Neural progenitor cell (in vitro differentiated cells): Measurements from ENCODE around the gene RAB5A. TPM values are rescaled to one million over a fixed set of nuclear protein-coding genes. Genes with fewer than 3 reads are reported as not detected.
"Not testable (repeated sequence)": the region's sequence is repeated elsewhere in the genome, so short reads cannot be mapped to it uniquely, and the experiment has no call there.

ENCODE experiments used
- DNase-seq: peaks from one replicate; pipeline ENCODE4 v3.0.0-alpha.2; 2016; ENCODE audit warnings: low spot score
- H2AFZ ChIP-seq: fragments of 200-600 bp; sonication (generic); replicated peaks from 2 replicates; pipeline ENCODE4 v1.6.1; 2016; ENCODE audit warnings: antibody characterized with exemption
- H3F3A ChIP-seq: fragments of 200-600 bp; sonication (generic); 2 replicates; pipeline ENCODE4 v1.6.1; 2016; ENCODE audit warnings: antibody characterized with exemption, low read depth
- H3K27ac ChIP-seq: fragments of 200-600 bp; sonication (generic); 2 replicates; pipeline ENCODE4 v1.5.1; 2016; ENCODE audit warnings: mild to moderate bottlenecking
- H3K27me3 ChIP-seq: fragments of 200-600 bp; sonication (generic); 2 replicates; pipeline ENCODE4 v1.6.1; 2016; ENCODE audit warnings: mild to moderate bottlenecking, moderate library complexity
- H3K36me3 ChIP-seq: fragments of 200-600 bp; sonication (generic); 2 replicates; pipeline ENCODE4 v1.5.1; 2016
- H3K4me1 ChIP-seq: fragments of 200-600 bp; sonication (generic); 2 replicates; pipeline ENCODE4 v1.6.1; 2016; ENCODE audit warnings: mixed run types
- H3K4me2 ChIP-seq: fragments of 200-600 bp; sonication (generic); 2 replicates; pipeline ENCODE4 v1.6.1; 2016
- H3K4me3 ChIP-seq: fragments of 200-600 bp; sonication (generic); 2 replicates; pipeline ENCODE4 v1.5.1; 2016
- H3K79me2 ChIP-seq: fragments of 200-600 bp; sonication (generic); 2 replicates; pipeline ENCODE4 v1.6.1; 2016; ENCODE audit warnings: low read depth
- H3K9ac ChIP-seq: fragments of 200-600 bp; sonication (generic); 2 replicates; pipeline ENCODE4 v1.6.1; 2016
- H3K9me3 ChIP-seq: fragments of 200-600 bp; sonication (generic); 2 replicates; pipeline ENCODE4 v1.5.1; 2016; ENCODE audit warnings: low read depth
- H4K20me1 ChIP-seq: fragments of 200-600 bp; sonication (generic); 2 replicates; pipeline ENCODE4 v1.6.1; 2016; ENCODE audit warnings: low read depth
- H3K27ac Mint-ChIP-seq: 3 replicates; pipeline ENCODE4 v1.8.0; 2021; ENCODE audit warnings: mixed read lengths
- H3K27me3 Mint-ChIP-seq: 2 replicates; pipeline ENCODE4 v1.8.0; 2022; ENCODE audit warnings: low read depth, mild to moderate bottlenecking, inconsistent platforms, moderate library complexity, mixed read lengths; ENCODE audit not compliant: insufficient read depth
- H3K36me3 Mint-ChIP-seq: 3 replicates; pipeline ENCODE4 v1.8.0; 2021; ENCODE audit warnings: mixed read lengths
- H3K4me1 Mint-ChIP-seq: 3 replicates; pipeline ENCODE4 v1.8.0; 2021; ENCODE audit warnings: mixed read lengths
- H3K4me3 Mint-ChIP-seq: 3 replicates; pipeline ENCODE4 v1.8.0; 2021; ENCODE audit warnings: mild to moderate bottlenecking, moderate library complexity, mixed read lengths
- H3K9me3 Mint-ChIP-seq: 3 replicates; pipeline ENCODE4 v1.8.0; 2020; ENCODE audit warnings: mixed read lengths
- CTCF ChIP-seq: fragments of 200-600 bp; sonication (generic); IDR thresholded peaks from 2 replicates; pipeline ENCODE4 v1.5.1; 2017; ENCODE audit warnings: antibody characterized with exemption, mild to moderate bottlenecking
- EZH2 ChIP-seq: fragments of 200-600 bp; sonication (generic); IDR thresholded peaks from 2 replicates; pipeline ENCODE4 v1.6.1; 2017; ENCODE audit warnings: antibody characterized with exemption, mild to moderate bottlenecking, moderate library complexity
- EZH2phosphoT487 ChIP-seq: fragments of 200-600 bp; sonication (generic); IDR thresholded peaks from 2 replicates; pipeline ENCODE4 v1.6.1; 2017; ENCODE audit warnings: antibody characterized with exemption
- total RNA-seq: library from RNA; depleted of rRNA; stranded (reverse); fragments of >200 nt; gene quantifications from 2 replicates; pipeline ENCODE4 v1.2.3, GENCODE V29; 2015; ENCODE audit warnings: low replicate concordance

RAB5A gene
- total RNA-seq, 1 donor from 2014 or later = 96.3 TPM

- Histone ChIP-seq H3K36me3 (peaks cover 5% of the 10 kb centered on the region), H3K4me3 (no peak overlapping the region), H3K9me3 (no peaks in the 10 kb centered on the region), H3K9ac (no peak overlapping the region), H4K20me1 (peaks cover 43% of the 10 kb centered on the region), H2AFZ (no peak overlapping the region), H3K4me2 (no peak overlapping the region), H3K4me1 (no peaks in the 10 kb centered on the region), H3F3A (peaks cover 3% of the 10 kb centered on the region), H3K27me3 (no peaks in the 10 kb centered on the region), H3K79me2 (peaks cover 85% of the 10 kb centered on the region), H3K27ac (no peak overlapping the region)
- no peak for TF ChIP-seq EZH2
- no peak for TF ChIP-seq EZH2phosphoT487
- no peak for TF ChIP-seq CTCF
- Mint-ChIP-seq H3K27me3 (peaks cover 2% of the 10 kb centered on the region), H3K9me3 (no peaks in the 10 kb centered on the region), H3K36me3 (peaks cover 21% of the 10 kb centered on the region), H3K4me3 (no peak overlapping the region), H3K27ac (no peak overlapping the region), H3K4me1 (no peaks in the 10 kb centered on the region)
- DNase-seq = no peak
Measured at GRCh38 chr3:19970327-19970726, 23.4 kb downstream of the RAB5A start.

- H3K4me1 Mint-ChIP-seq = no peaks in the 10 kb centered on the region
- no peak overlapping the region for H3K27ac Mint-ChIP-seq
- H3K79me2 ChIP-seq = peaks cover 72% of the 10 kb centered on the region
- no peak overlapping the region for H3K27ac ChIP-seq
- TF ChIP-seq EZH2 (no peak), CTCF (no peak), EZH2phosphoT487 (no peak)
- peaks cover 3% of the 10 kb centered on the region for H3F3A ChIP-seq
- H3K36me3 ChIP-seq = peaks cover 14% of the 10 kb centered on the region
- H3K4me3 ChIP-seq = no peak overlapping the region
- H4K20me1 ChIP-seq = peaks cover 26% of the 10 kb centered on the region
- no peaks in the 10 kb centered on the region for H3K27me3 ChIP-seq
- H3K9ac ChIP-seq = no peak overlapping the region
- no peak overlapping the region for H2AFZ ChIP-seq
- H3K9me3 ChIP-seq = no peaks in the 10 kb centered on the region
- no peaks in the 10 kb centered on the region for H3K9me3 Mint-ChIP-seq
- no peaks in the 10 kb centered on the region for H3K4me1 ChIP-seq
- no peak overlapping the region for H3K4me3 Mint-ChIP-seq
- H3K36me3 Mint-ChIP-seq = peaks cover 24% of the 10 kb centered on the region
- H3K27me3 Mint-ChIP-seq = no peaks in the 10 kb centered on the region
- H3K4me2 ChIP-seq = no peak overlapping the region
- DNase-seq = no peak
Measured at GRCh38 chr3:19972054-19972453, 25.2 kb downstream of the RAB5A start.

GRCh38 chr3:19988904-19989303 is 42.0 kb downstream of the RAB5A start:
- DNase-seq, H3K79me2 ChIP-seq, H3K9me3 ChIP-seq, H3K27me3 Mint-ChIP-seq, H3K27ac ChIP-seq, H2AFZ ChIP-seq, H3K9ac ChIP-seq, H3K36me3 Mint-ChIP-seq, H3F3A ChIP-seq, H3K27ac Mint-ChIP-seq, H3K9me3 Mint-ChIP-seq, H3K4me1 Mint-ChIP-seq, H3K4me2 ChIP-seq, H4K20me1 ChIP-seq, H3K4me3 ChIP-seq, H3K4me3 Mint-ChIP-seq, H3K27me3 ChIP-seq, H3K4me1 ChIP-seq: not testable (repeated sequence)
- peaks cover 11% of the 10 kb centered on the region for H3K36me3 ChIP-seq

- Mint-ChIP-seq H3K27me3 (no peaks in the 10 kb centered on the region), H3K36me3 (no peaks in the 10 kb centered on the region), H3K4me1 (no peaks in the 10 kb centered on the region), H3K4me3 (no peak overlapping the region), H3K27ac (no peak overlapping the region), H3K9me3 (no peaks in the 10 kb centered on the region)
- H3K27ac ChIP-seq = no peak overlapping the region
- H3K36me3 ChIP-seq = no peaks in the 10 kb centered on the region
- H3K9me3 ChIP-seq = no peaks in the 10 kb centered on the region
- H3K27me3 ChIP-seq = no peaks in the 10 kb centered on the region
- H3K4me2 ChIP-seq = no peak overlapping the region
- no peaks in the 10 kb centered on the region for H4K20me1 ChIP-seq
- no peak overlapping the region for H3K4me3 ChIP-seq
- H3F3A ChIP-seq = no peaks in the 10 kb centered on the region
- H2AFZ ChIP-seq = no peak overlapping the region
- DNase-seq = no peak
- TF ChIP-seq EZH2phosphoT487 (no peak), EZH2 (no peak), CTCF (no peak)
- H3K9ac ChIP-seq = no peak overlapping the region
- H3K4me1 ChIP-seq = peaks cover 7% of the 10 kb centered on the region
- H3K79me2 ChIP-seq = no peaks in the 10 kb centered on the region
Measured at GRCh38 chr3:19994796-19995195, 47.9 kb downstream of the RAB5A start.
